Putamen (tissue), 1 donor: ENCODE measurements around the gene GJD4.

Source experiments
- DNase-seq: peaks from one replicate; pipeline ENCODE4 v3.0.0-alpha.2; 2016; ENCODE audit warnings: low spot score

GJD4 gene

GRCh38 chr10:35631404-35631803, 26.3 kb downstream of the GJD4 start:
- no peak for DNase-seq

GRCh38 chr10:35632027-35632426, 26.9 kb downstream of the GJD4 start:
- DNase-seq: no peak

- DNase-seq: no peak
Observed at GRCh38 chr10:35633006-35633980, 28.2 kb downstream of the GJD4 start.

GRCh38 chr10:35635576-35635975, 30.4 kb downstream of the GJD4 start:
- DNase-seq: no peak

GRCh38 chr10:35636956-35637355, 31.8 kb downstream of the GJD4 start:
- DNase-seq: no peak

GRCh38 chr10:35637462-35637861, 32.3 kb downstream of the GJD4 start:
- no peak for DNase-seq

GRCh38 chr10:35638101-35638500, 33.0 kb downstream of the GJD4 start:
- no peak for DNase-seq

- no peak for DNase-seq
Observed at GRCh38 chr10:35639021-35639727, 34.0 kb downstream of the GJD4 start.

- DNase-seq: no peak
Observed at GRCh38 chr10:35639728-35640401, 34.7 kb downstream of the GJD4 start.

GRCh38 chr10:35640474-35640873, 35.3 kb downstream of the GJD4 start:
- peak; percentile 64 for DNase-seq

GRCh38 chr10:35640951-35641675, 36.0 kb downstream of the GJD4 start:
- DNase-seq: no peak

GRCh38 chr10:35641676-35642034, 36.5 kb downstream of the GJD4 start:
- DNase-seq: no peak

- DNase-seq: peak; percentile 90
Observed at GRCh38 chr10:35642035-35642792, 37.1 kb downstream of the GJD4 start, which contains the start of gene FZD8. Gene FZD8, minus strand, starts transcription at chr10:35642296. Its CDS starts 867 bp downstream, at chr10:35641429.

- DNase-seq: no peak
Observed at GRCh38 chr10:35642793-35643114, 37.6 kb downstream of the GJD4 start.

GRCh38 chr10:35643151-35644049, 38.3 kb downstream of the GJD4 start:
- no peak for DNase-seq

- no peak for DNase-seq
Observed at GRCh38 chr10:35644050-35644950, 39.2 kb downstream of the GJD4 start.

- DNase-seq: no peak
Observed at GRCh38 chr10:35650894-35651293, 45.8 kb downstream of the GJD4 start.

- no peak for DNase-seq
Observed at GRCh38 chr10:35652824-35653223, 47.7 kb downstream of the GJD4 start.

- DNase-seq: no peak
Observed at GRCh38 chr10:35657621-35658020, 52.5 kb downstream of the GJD4 start.
